HepG2 (cell line): ENCODE results near the gene ZFR2. TPM values are rescaled to one million over a fixed set of nuclear protein-coding genes. Genes with fewer than 3 reads are reported as not detected.
A peak's percentile ranks its signal among the peaks of the same experiment; 100 is the strongest.

ENCODE experiments used
- ATAC-seq: fragments of 200-7000 bp; cut with Tn5 transposase; 3 replicates; pipeline ENCODE4 v1.9.1; 2020; ENCODE audit warnings: mild to moderate bottlenecking, moderate library complexity
- BruUV-seq: library from RNA; stranded (reverse); fragments of 400-500 nt; replicated peaks from 2 replicates; lab custom pipeline; 2021; lab: Mats Ljungman, UMichigan
- CTCF ChIA-PET: fragments of 300-600 bp; formaldehyde crosslinking; extraction: SDS; loops from one replicate; lab custom pipeline; 2021; ENCODE audit warnings: low total read pairs, inconsistent platforms, low intra/inter-chr PET ratio; lab: Yijun Ruan, JAX
- POLR2A ChIA-PET: fragments of 350-600 bp; sonication (Branson Sonifier 250); formaldehyde crosslinking; loops from one replicate; lab custom pipeline; 2020; ENCODE audit warnings: antibody characterized with exemption, inconsistent platforms; lab: Yijun Ruan, JAX
- DNase-seq: peaks from one replicate; pipeline ENCODE4 v3.0.0-alpha.2; 2015; ENCODE audit warnings: low spot score
- FAIRE-seq: peaks from 3 replicates; lab custom pipeline; 2011; peaks lifted over from hg19 to GRCh38; lab: Jason Lieb, UNC
- H2AFZ ChIP-seq: one replicate; pipeline ENCODE4 v1.6.1; 2011; ENCODE audit warnings: low read length, inconsistent platforms
- H3K27ac ChIP-seq: fragments of 300-600 bp; 3 replicates; pipeline ENCODE4 v1.8.0; 2011; ENCODE audit warnings: mixed run types, mild to moderate bottlenecking, mixed read lengths, low read length, inconsistent platforms; ENCODE audit not compliant: insufficient read depth; ENCODE audit errors: extremely low read length
- H3K27me3 ChIP-seq, 2 experiments: fragments of 200-600 bp in 1 of 2; 2 replicates in 1 of 2; 3 replicates in 1 of 2; pipeline versions ENCODE4 v1.6.0 to v1.8.0; 2011; ENCODE audit warnings: low read length in 2 of 2, mild to moderate bottlenecking in 2 of 2, moderate library complexity in 2 of 2, inconsistent platforms in 1 of 2; ENCODE audit not compliant: insufficient read depth in 2 of 2, control insufficient read depth in 1 of 2
- H3K36me3 ChIP-seq, 2 experiments: fragments of 200-600 bp in 1 of 2; replicated peaks in 1 of 2; 2 replicates in 1 of 2; 3 replicates in 1 of 2; pipeline versions ENCODE4 v1.5.1 to v1.8.0; 2011; ENCODE audit warnings: low read length in 2 of 2, inconsistent platforms in 1 of 2; ENCODE audit not compliant: insufficient read depth in 2 of 2, control insufficient read depth in 1 of 2
- H3K4me1 ChIP-seq: 2 replicates; pipeline ENCODE4 v1.5.1; 2012; ENCODE audit warnings: low read length, inconsistent platforms; ENCODE audit not compliant: insufficient read depth
- H3K4me2 ChIP-seq: 2 replicates; pipeline ENCODE4 v1.6.0; 2011; ENCODE audit warnings: low read depth, low read length, inconsistent platforms
- H3K4me3 ChIP-seq, 3 experiments: fragments of 200-600 bp in 1 of 3; sonication (generic), shearing (Covaris generic) in 1 of 3; replicated peaks in 1 of 3; 2 replicates each; pipeline ENCODE4 v1.5.1; 2011 to 2016; ENCODE audit warnings: low read length in 3 of 3, inconsistent platforms in 2 of 3, low read depth in 2 of 3, mild to moderate bottlenecking in 2 of 3, control low read depth in 1 of 3, mixed read lengths in 1 of 3; ENCODE audit not compliant: insufficient read depth in 1 of 3
- H3K79me2 ChIP-seq: one replicate; pipeline ENCODE4 v1.6.1; 2011; ENCODE audit warnings: low read length, inconsistent platforms; ENCODE audit not compliant: insufficient read depth
- H3K9ac ChIP-seq: 2 replicates; pipeline ENCODE4 v1.6.0; 2011; ENCODE audit warnings: mild to moderate bottlenecking, low read depth, low read length, inconsistent platforms; ENCODE audit not compliant: insufficient read depth
- H3K9me3 ChIP-seq: 2 replicates; pipeline ENCODE4 v1.5.1; 2012; ENCODE audit warnings: mild to moderate bottlenecking, low read length
- H4K20me1 ChIP-seq: 2 replicates; pipeline ENCODE4 v1.6.0; 2011; ENCODE audit warnings: inconsistent platforms, mild to moderate bottlenecking, low read length, moderate library complexity; ENCODE audit not compliant: insufficient read depth
- AGO1 ChIP-seq: fragments of 200-400 bp; formaldehyde crosslinking; IDR thresholded peaks from 2 replicates; pipeline ENCODE4 v1.6.1; 2017; ENCODE audit warnings: mild to moderate bottlenecking, low read depth, low read length, moderate library complexity; ENCODE audit not compliant: poor library complexity, severe bottlenecking
- ZFP36 ChIP-seq: fragments of 150-350 bp; IDR thresholded peaks from 2 replicates; pipeline ENCODE4 v1.6.1; 2018; ENCODE audit warnings: borderline replicate concordance, low read length, low read depth; ENCODE audit not compliant: partially characterized antibody
- ZNF224 ChIP-seq: sonication (generic); formaldehyde crosslinking; IDR thresholded peaks from 2 replicates; pipeline ENCODE4 v1.5.0; 2020; ENCODE audit warnings: mild to moderate bottlenecking, missing genetic modification reagents
- ZNF558 ChIP-seq: sonication (generic); formaldehyde crosslinking; IDR thresholded peaks from 2 replicates; pipeline ENCODE4 v1.9.0; 2022; ENCODE audit warnings: mild to moderate bottlenecking, missing genetic modification reagents, borderline replicate concordance
- ZNF891 ChIP-seq: sonication (generic); formaldehyde crosslinking; IDR thresholded peaks from 2 replicates; pipeline ENCODE4 v1.5.0; 2020; ENCODE audit warnings: mild to moderate bottlenecking, missing genetic modification reagents
- whole genome bisulfite sequencing: methylation state at CpG from one replicate; pipeline ENCODE4 v1.1.6; 2017; ENCODE audit warnings: low lambda C conversion rate; 5-methylcytosine and 5-hydroxymethylcytosine counted together
- in situ Hi-C: cut with HindIII; loops from 2 replicates; pipeline ENCODE4 v1.10.0; 2017; ENCODE audit warnings: low pct_unique_long_range_greater_than_20kb; ENCODE audit not compliant: extremely low pct_ligation_motif_present
- intact Hi-C: fragments of 100-400 bp; cut with micrococcal nuclease; formaldehyde crosslinking; loops from one replicate; pipeline ENCODE4 v1.10.0; 2022; ENCODE audit not compliant: unreplicated experiment
- polyA plus RNA-seq, 8 experiments: library from polyadenylated mRNA; depleted of rRNA in 3 of 8; stranded (reverse) in 7 of 8; unstranded in 1 of 8; fragments of >200 nt; fragmentation: Illumina TruSeq in 4 of 8; extraction: Trizol in 4 of 8; gene quantifications; 2 replicates each; pipeline versions ENCODE4 v1.2.1 to v1.2.3, GENCODE V29; 2011 to 2016; ENCODE audit warnings: low read depth in 4 of 8, missing spikeins in 1 of 8, mixed read lengths in 1 of 8; ENCODE audit not compliant: insufficient read depth in 1 of 8
- total RNA-seq, 5 experiments: library from RNA; depleted of rRNA; stranded (reverse); fragments of >200 nt; fragmentation: Illumina TruSeq; extraction: Trizol; gene quantifications; 2 replicates each; pipeline ENCODE4 v1.2.3, GENCODE V29; 2016; ENCODE audit warnings: low read depth in 1 of 5
- TF ChIP-seq, protein P1 (sequence below): sonication (generic); formaldehyde crosslinking; IDR thresholded peaks from 2 replicates; pipeline ENCODE4 v1.4.0; 2020; ENCODE audit warnings: missing genetic modification reagents, borderline replicate concordance

The ZFR2 gene
- total and polyA plus RNA-seq, 2 of the 13 experiments (the other 11 are each of a cell fraction or from before 2014, with no cell fraction given), result 0.37 to 0.69 TPM

DNA sequence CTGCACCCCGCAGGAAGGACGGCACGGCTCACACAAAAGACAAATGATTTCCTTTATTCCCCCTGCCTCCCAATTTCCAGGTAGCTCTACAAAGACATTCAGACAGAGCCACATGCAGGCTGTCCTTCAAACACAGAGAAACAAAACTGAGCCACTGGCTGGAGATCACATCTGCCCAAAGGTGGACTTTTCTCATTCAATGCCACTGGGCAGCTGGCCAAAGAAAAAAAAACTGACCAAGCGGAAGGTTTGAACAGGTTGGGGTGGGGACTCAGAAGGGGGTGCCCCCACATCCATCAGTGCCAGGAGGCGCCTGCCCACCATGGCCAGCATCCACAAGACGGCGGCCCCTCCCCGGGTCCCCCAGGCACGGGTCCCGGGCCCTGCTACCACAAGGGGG lies 64.9 kb downstream of the ZFR2 start (continued):
- no peak for TF ChIP-seq ZNF558 (CRISPR knock-in tag)

DNA sequence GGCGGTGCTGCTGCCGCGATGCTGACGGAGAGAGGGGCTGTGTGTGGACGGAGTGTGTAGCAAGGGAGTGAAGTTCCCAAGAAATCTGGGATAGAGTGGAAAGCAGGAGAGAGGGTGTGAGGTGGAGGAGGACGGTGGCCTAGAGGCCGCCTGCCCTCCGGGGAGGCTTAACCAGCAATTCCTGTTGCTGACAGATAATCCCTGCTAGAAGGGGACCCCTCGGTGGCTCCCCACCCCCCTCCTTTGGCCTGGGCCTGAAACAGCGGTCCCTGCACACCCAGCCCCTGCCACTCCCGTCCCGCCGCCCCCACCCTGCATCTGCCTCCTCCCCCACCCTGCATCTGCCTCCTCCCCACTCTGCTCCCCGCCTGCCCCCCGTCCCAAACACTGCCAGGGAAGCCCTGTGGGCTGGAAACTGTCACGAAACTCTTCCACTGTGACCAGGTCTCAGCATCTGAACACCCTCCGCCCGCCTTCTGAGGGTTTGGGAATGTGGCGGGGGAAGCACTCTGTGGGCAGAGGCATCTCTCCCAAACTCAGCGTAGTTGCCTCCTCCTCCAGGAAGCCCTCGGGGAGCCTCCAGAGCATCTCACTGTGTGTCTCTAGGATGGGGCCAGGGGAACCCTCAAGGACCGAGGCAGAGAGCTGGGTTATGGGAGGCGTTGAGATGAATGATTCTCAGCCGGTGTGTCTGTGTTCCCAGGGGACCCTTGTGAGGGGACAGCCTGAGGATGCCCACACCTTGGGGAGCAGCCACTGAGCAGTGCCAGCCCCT lies 65.5 kb downstream of the ZFR2 start:
- ATAC-seq, result no peak
- H3K9me3 ChIP-seq, result no peaks in the 10 kb centered on the region
- FAIRE-seq, result no peak

DNA sequence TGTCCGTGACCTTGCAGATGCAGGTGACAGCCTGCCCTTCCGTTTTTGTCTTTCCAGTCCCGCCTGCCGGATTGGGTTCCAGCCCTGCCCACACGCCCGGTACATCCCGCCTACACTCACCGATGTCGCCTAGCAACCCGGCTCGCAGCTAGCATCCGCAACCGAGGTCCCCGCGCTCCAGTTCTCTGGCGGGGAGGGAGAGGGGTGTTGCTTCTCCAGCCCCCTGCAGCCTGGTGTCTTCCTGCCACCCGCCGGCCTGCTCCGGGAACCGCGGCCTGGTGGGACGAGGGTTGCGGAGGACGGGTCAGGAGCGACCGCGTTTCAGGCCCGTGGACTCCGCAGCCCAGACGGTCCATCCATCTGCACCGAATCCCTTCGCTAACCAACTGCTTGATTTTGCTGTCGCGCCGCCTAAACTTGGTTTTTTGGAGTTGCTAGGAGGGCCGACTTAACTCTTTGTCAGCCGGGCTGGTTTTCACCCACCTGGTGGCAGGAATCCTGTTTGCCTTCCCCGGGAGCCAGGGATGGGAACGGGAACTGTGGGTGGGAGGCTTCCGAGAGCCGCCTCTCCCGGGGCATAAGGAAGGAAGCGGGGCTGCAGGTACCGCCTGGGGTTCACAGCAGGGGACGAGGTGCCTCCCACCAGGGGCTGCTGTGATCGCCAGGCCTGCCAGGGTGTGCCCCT lies 67.3 kb downstream of the ZFR2 start:
- in situ Hi-C loops (no loop called here), intact Hi-C loops (no loop called here)
- Histone ChIP-seq H3K9me3 (no peaks in the 10 kb centered on the region), H4K20me1 (no peaks in the 10 kb centered on the region), H3K27ac (no peak overlapping the region), H3K27me3 (peaks cover 4 to 36% of the 10 kb centered on the region in 2 experiments), H3K36me3 (no peaks in the 10 kb centered on the region), H3K4me3 (no peak overlapping the region), H2AFZ (no peak overlapping the region), H3K9ac (no peak overlapping the region), H3K4me2 (no peak overlapping the region), H3K4me1 (no peaks in the 10 kb centered on the region), H3K79me2 (no peaks in the 10 kb centered on the region)
- WGBS, result 11% methylated on average over 11 of the region's 46 CpGs
- no peak for TF ChIP-seq ZNF891 (CRISPR knock-in tag)
- TF ChIP-seq, protein P1, sequence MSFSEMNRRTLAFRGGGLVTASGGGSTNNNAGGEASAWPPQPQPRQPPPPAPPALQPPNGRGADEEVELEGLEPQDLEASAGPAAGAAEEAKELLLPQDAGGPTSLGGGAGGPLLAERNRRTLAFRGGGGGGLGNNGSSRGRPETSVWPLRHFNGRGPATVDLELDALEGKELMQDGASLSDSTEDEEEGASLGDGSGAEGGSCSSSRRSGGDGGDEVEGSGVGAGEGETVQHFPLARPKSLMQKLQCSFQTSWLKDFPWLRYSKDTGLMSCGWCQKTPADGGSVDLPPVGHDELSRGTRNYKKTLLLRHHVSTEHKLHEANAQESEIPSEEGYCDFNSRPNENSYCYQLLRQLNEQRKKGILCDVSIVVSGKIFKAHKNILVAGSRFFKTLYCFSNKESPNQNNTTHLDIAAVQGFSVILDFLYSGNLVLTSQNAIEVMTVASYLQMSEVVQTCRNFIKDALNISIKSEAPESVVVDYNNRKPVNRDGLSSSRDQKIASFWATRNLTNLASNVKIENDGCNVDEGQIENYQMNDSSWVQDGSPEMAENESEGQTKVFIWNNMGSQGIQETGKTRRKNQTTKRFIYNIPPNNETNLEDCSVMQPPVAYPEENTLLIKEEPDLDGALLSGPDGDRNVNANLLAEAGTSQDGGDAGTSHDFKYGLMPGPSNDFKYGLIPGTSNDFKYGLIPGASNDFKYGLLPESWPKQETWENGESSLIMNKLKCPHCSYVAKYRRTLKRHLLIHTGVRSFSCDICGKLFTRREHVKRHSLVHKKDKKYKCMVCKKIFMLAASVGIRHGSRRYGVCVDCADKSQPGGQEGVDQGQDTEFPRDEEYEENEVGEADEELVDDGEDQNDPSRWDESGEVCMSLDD, result no peak
- FAIRE-seq (no peak), ATAC-seq (no peak; the same call in 2 of the 3 replicates), DNase-seq (no peak)
- CTCF ChIA-PET, result no interaction called here
- POLR2A ChIA-PET, result no interaction called here
- no TSS peak for BruUV-seq

More for the DNA sequence above, 65.5 kb downstream of the ZFR2 start:
- DNase-seq, result no peak
- no peak overlapping the region for H3K9ac ChIP-seq
- in situ Hi-C loops (no loop called here), intact Hi-C loops (no loop called here)
- H3K27ac ChIP-seq, result no peak overlapping the region
- H4K20me1 ChIP-seq, result no peaks in the 10 kb centered on the region
- 52% methylated on average over 17 of the region's 24 CpGs for WGBS
- H2AFZ ChIP-seq, result no peak overlapping the region
- H3K27me3 ChIP-seq, result peaks cover 6 to 39% of the 10 kb centered on the region in 2 experiments
- H3K36me3 ChIP-seq, result no peaks in the 10 kb centered on the region
- no peak for TF ChIP-seq AGO1
- TF ChIP-seq ZNF224 (CRISPR knock-in tag), result no peak
- peak; percentile 7 for TF ChIP-seq ZFP36
- TF ChIP-seq, all 625 proteins: peak for 1
- H3K4me2 ChIP-seq, result no peak overlapping the region
- no TSS peak for BruUV-seq
- H3K4me3 ChIP-seq, result no peak overlapping the region
- H3K4me1 ChIP-seq, result no peaks in the 10 kb centered on the region
- no peaks in the 10 kb centered on the region for H3K79me2 ChIP-seq
- CTCF ChIA-PET, result no interaction called here
- POLR2A ChIA-PET, result no interaction called here
